GM19239 (cell line): ENCODE results near the gene AGRP.

Experiments
- DNase-seq: peaks from one replicate; pipeline ENCODE4 v3.0.0; 2011; ENCODE audit warnings: low spot score; ENCODE audit not compliant: insufficient read length
- FAIRE-seq: peaks from 2 replicates; lab custom pipeline; 2011; peaks lifted over from hg19 to GRCh38; lab: Jason Lieb, UNC

The AGRP gene

DNA sequence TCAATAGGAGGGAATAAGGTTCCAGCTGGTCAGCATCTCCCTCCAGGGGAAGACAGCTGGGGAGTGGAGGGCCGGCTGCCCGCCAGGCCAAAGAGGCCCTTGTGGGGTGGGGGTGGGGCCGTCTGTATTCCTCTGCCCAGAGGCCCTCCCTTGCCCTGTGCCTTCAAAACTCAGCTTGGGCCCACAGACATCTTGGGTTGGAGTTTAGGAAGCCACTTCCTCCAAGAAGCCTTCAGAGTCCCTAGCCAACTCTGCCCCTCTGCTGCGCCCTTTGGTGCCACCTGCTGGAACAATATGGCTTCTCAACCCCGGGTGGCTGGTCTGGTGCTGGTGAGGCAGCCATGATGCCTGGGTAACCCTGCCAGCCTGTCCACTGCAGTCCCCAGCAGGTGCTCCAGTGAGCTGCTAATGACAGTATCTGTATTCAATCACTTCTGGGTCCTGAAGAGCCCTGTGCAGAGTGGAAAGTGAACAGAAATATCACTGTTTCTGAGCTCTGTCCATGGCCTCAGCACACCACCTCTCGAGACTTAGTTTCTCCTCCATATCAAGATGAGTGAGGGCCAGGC lies 35.8 kb downstream of the AGRP start:
- FAIRE-seq (peak; percentile 96), DNase-seq (peak; percentile 87)

- no peak for DNase-seq
- FAIRE-seq, result no peak
These were observed 36.3 kb downstream of the AGRP start for GRCh38 chr16:67446968-67447507.

DNA sequence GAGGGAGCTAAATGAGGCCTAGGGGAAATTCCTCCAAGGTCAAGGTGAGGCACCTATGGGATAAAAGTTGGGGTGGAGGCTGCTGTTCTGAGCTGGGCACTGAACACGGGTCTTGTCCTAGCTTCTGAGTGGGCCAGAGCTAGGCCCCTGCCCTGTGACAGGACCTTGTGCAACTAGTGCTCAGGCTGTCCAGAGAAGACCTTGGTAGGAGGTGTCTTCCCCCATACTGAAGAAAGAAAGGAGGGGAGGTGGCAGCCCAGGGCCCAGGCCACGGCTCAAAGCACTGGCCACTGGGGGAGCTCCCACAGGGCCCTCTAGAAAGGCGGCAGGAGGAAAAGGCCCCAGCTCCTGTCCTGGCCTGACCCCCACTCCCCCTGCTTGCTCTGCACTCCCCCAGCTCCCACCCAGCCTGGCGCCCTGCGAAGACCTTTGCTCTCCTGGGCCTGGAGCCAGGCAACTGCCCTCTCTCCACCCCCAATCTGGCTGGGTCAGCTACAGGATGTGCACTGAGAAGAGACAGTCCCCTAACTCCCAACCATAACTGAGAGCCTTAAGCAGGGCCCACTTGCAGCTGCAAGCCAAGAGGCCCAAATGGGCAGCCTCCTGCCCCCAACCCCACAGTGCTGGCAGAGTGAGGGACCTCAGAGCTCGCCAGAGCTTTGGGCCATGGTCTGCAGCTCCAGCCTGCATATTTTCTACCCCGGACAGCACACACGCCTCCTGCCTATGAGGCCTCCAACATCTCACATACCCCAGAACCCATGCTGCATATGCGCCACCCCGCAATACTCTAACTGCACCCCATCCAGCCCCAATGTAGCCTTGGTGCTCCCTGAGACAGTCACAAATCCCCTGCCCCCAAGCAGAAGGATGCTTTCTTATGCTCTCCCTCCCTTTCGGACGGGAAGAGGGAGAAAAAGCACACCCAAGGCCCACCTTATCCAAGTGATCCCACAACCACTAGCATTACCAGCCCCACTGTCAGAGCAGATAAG lies 37.1 kb downstream of the AGRP start:
- no peak for DNase-seq
- FAIRE-seq, result no peak

GRCh38 chr16:67445441-67445912 lies 37.9 kb downstream of the AGRP start:
- FAIRE-seq (no peak), DNase-seq (no peak)

DNA sequence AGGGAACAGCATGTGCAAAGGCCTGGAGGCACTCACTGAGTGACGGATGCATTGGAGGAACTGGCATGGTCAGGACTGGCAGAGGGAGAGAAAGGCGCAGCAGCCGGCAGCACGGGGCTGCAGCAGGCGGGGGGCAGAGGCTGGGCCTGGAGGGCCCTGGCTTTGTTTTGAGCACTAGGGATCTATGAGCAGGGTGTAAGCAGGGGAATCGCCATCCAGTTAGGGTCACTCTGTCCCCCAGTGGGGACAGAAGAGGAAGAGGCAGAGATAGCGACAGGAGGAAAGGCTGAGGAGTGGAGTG lies 38.3 kb downstream of the AGRP start:
- no peak for FAIRE-seq
- DNase-seq, result no peak

DNA sequence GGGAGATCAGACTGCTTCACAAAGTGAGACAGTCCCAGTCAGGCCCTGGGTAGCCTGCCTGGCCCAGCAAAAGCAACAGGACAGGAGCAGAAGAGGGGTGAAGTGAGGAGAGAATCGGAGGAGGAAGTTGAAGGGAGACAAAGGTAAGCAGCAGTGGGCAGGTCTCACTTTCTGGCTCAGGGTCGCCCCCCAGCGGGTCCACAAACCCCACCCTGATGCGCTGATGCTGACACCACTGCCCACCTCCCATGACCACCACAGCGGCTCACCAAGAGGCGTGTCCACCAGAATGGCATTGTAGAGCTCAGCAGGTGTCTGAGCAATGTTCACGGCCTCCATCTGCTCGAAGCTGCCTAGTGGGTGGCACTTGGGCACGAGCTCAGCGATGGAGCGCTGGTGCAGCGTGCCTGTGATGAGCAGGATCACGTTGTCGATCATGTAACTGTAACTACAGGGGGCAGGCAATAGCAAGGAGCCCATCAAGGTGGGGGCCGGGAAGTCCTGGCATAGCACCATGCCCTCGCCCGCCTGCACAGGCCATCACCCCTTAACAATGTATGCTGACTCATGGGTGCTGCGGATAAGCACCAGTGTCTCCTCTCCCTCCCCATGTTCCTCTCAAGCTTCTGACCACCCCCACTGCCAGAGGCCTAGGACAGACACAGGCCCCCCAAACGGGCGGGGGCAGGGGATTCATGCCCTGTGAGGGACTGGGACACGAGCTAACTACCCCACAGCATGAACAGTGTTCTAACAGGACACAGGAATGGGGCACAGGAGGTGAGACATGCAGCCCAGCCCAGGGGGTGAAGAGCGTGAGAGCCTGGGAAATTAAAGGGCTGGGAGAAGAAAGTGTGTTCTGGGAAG lies 38.9 kb downstream of the AGRP start:
- no peak for DNase-seq
- no peak for FAIRE-seq

GRCh38 chr16:67443265-67443664 lies 40.1 kb downstream of the AGRP start:
- FAIRE-seq (no peak), DNase-seq (no peak)

GRCh38 chr16:67442581-67443255 lies 40.6 kb downstream of the AGRP start:
- FAIRE-seq (no peak), DNase-seq (no peak)

DNA sequence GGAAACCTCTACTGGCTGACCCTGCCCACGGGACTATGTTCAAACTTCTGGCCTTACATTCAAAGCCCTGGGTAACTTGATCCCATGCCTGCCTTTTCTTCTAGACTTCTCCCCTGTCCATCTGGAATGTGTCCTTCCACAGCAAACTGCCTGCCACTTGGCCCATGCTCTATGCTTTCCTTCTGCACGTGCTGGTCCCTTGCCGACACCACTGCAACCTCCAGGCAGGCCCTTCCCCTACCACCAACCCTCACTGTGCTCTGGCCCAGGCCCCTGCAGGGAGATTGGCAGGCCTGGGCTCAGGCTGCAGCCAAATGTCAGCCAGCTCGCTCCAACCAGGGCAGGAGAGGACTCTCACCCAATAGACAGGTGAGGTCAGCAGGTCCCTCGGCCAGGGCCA lies 41.4 kb downstream of the AGRP start:
- no peak for DNase-seq

DNA sequence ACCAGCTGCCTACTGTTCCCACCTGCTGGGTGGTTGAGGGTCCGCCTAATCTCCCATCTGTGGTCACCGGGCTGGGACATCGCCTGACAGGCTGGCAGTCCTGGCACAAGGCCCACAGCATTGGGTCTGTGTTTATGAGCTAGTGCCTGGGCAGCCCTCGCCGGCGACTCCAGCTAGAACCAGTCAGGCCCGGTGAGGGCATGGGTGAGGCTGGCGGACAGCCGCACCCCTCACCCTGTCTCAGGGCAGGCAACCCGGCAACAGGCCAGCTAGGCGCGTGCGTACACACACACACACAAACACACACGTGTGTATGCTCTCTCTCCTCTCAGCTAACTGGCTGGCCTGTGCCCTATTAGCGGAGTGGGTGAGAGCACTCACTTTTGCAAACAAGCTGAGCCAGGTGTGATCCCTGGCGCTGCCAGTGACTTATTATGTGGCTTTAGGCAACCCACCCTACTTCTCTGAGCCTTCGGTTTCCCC lies 42.0 kb downstream of the AGRP start:
- no peak for DNase-seq
- no peak for FAIRE-seq

More for the DNA sequence above, 41.4 kb downstream of the AGRP start:
- no peak for FAIRE-seq

DNA sequence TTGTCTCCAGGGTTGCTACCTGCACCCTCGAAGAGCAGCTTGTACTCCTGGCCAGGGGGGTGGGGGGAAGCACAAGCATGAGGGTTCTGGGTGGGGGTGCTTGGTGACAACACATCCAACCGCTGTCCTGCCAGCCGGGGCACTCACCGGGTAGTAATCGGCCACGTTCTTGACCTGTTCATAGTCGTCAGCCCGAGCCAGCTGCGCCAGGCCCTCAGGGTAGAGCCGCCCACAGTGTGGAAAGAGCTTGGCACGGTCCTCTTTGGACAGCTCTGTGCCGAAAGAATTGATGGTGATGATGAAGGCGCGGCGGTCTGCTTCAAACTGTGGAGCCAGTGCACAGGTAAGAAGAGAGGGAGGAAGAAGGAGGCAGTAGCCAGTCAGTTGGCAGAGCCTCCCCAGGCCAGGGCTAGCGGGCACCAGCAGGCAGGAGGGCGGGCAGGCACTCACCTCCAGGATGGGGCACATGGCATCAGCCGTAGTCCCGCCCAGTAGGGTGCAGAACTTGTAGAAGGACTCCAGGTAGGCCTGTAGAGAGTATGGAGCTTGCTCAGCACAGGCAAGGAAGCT lies 44.4 kb downstream of the AGRP start:
- DNase-seq (no peak), FAIRE-seq (no peak)

- no peak for FAIRE-seq
- no peak for DNase-seq
These were observed 45.1 kb downstream of the AGRP start for GRCh38 chr16:67438098-67438791.

DNA sequence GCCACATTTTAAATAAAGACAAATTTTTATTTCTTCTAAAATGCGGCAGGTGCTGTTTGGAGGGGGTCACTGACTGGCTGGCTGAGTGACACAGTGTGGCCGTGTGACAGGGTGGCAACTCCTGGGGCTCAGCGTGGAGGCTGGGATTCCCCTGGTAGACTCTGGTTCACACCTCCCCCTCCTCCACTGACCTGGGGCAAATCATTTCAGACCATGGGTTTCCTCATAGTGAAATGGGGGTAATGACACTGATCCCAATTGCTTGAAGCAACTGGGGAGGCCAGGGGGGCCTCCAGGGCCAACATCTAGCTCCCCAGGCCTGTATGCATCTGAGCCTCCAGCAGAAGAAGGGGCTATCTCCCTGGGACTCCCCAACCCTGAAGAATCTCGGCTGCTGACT lies 45.8 kb downstream of the AGRP start:
- no peak for FAIRE-seq
- no peak for DNase-seq

DNA sequence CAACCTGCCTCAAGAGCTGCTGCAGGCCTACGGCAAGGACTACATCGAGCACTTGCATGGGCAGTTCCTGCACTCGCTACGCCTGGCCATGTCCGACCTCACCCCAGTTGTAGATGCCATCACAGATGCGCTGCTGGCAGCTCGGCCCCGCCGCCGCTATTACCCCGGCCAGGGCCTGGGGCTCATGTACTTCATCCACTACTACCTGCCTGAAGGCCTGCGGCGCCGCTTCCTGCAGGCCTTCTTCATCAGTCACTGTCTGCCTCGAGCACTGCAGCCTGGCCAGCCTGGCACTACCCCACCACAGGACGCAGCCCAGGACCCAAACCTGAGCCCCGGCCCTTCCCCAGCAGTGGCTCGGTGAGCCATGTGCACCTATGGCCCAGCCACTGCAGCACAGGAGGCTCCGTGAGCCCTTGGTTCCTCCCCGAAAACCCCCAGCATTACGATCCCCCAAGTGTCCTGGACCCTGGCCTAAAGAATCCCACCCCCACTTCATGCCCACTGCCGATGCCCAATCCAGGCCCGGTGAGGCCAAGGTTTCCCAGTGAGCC lies 46.6 kb downstream of the AGRP start:
- FAIRE-seq (no peak), DNase-seq (no peak)

DNA sequence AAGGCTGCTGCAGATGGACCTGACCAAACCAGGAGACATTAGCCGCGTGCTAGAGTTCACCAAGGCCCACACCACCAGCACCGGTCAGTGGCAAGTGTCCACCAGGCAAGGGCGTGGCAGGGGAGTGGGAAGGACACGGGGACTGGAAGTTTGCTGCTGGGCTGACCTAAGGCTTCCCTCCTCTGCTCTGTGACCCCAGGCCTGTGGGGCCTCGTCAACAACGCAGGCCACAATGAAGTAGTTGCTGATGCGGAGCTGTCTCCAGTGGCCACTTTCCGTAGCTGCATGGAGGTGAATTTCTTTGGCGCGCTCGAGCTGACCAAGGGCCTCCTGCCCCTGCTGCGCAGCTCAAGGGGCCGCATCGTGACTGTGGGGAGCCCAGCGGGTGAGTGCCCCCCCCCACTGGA lies 47.6 kb downstream of the AGRP start:
- FAIRE-seq (no peak), DNase-seq (no peak)

GRCh38 chr16:67433131-67433719 lies 50.1 kb downstream of the AGRP start:
- no peak for FAIRE-seq
- DNase-seq, result no peak
